B cell (primary cell): ENCODE data around the gene SLC19A1.

Source experiments
- EZH2 ChIP-seq: IDR thresholded peaks from 2 replicates; pipeline ENCODE4 v1.6.1; 2012; ENCODE audit warnings: borderline replicate concordance, low read depth, mild to moderate bottlenecking, moderate library complexity, low read length; ENCODE audit not compliant: insufficient read depth, poor library complexity, severe bottlenecking
- TF ChIP-seq, protein P1 (sequence below): fragments of 200-600 bp; IDR thresholded peaks from one replicate; pipeline ENCODE4 v1.8.0; 2022; ENCODE audit warnings: antibody characterized with exemption, mild to moderate bottlenecking

DNA sequence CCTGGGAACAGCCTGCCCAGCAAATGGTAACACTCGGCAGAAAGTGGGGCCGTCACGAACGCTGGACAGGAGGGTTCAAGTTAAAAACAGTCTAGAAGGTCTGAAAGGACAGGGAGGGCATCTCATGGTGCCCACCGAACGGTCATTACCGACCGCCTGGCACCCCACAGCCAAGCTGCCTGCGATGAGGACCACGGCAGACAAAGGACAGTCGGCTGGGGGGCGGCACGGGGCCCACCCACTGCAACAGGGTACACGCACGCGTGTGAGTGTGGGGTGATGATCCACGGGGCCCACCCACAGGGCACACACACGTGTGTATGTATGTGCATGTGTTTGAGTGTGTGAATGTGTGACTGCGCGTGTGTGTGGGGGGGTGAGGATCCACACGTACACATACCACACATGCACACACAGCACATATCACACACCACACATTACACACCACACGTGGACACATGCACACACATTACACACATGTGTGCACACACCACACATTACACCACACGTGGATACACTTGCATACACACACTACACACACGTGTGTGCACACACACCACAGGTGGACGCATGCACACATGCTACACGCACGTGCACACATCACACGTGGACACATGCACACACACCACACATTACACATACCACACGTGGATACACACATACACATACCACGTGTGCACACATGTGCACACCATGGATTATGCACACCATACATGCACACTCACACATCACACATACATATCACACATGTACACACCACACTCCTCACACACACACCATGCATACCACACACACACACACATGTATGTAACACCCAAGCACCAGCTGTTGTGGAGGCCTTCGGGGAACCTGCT is 63.2 kb downstream of the SLC19A1 start:
- TF ChIP-seq, protein P1, sequence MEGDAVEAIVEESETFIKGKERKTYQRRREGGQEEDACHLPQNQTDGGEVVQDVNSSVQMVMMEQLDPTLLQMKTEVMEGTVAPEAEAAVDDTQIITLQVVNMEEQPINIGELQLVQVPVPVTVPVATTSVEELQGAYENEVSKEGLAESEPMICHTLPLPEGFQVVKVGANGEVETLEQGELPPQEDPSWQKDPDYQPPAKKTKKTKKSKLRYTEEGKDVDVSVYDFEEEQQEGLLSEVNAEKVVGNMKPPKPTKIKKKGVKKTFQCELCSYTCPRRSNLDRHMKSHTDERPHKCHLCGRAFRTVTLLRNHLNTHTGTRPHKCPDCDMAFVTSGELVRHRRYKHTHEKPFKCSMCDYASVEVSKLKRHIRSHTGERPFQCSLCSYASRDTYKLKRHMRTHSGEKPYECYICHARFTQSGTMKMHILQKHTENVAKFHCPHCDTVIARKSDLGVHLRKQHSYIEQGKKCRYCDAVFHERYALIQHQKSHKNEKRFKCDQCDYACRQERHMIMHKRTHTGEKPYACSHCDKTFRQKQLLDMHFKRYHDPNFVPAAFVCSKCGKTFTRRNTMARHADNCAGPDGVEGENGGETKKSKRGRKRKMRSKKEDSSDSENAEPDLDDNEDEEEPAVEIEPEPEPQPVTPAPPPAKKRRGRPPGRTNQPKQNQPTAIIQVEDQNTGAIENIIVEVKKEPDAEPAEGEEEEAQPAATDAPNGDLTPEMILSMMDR, result no peak
- no peak for TF ChIP-seq EZH2
